Inflammatory macrophage treated with lipopolysaccharide for 4 hours (primary cell): ENCODE measurements around the gene TMEM9.

Experiments used
- DNase-seq: peaks from one replicate; pipeline ENCODE4 v3.0.0-alpha.2; 2020

Gene TMEM9

GRCh38 chr1:201144701-201145100 lies 9.6 kb downstream of the TMEM9 start:
- no peak for DNase-seq

- no peak for DNase-seq
Measured at GRCh38 chr1:201143726-201144635, 10.3 kb downstream of the TMEM9 start.

DNA sequence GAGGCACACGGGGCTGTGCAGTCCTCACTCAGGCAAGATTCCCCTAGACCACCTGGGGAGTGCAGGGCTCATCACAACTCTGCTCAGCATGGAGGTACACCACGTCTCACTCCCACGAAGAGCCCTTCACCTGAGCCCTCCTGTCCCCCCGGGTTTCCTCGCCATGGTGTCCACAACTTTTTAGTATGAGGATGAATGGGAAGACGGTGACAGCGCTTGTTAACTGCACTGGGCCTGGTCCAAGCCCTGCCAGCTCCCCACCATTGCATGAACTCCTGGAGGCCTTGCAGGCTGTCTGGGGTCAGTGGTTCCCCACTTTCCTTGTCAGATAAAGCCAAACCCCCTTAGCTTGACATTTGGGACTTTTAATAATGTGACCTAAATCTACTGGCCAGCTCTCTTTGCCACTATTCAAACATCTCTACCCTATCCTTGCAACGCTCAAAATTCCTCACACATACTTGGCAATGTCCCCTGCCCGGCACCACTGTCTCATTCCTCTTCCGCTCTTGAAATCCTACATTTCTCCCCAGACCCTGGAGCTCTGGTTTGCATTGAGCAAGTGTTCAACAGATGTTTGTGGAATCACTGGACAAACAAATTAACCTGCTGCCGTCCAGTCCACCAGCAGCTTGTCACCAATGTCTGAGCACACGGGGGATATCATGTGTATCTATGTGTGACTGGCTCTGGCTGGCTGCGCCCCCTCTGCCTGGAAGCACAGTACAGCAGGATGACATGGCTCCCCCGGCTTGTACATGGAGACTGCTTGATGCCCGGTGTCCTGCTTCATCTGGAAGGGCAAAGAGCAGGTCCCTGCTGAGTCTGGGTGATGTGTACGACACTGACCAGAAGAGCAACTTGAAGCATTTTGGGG lies 11.2 kb downstream of the TMEM9 start:
- DNase-seq: no peak

- DNase-seq: no peak
Measured at GRCh38 chr1:201142011-201142848, 12.0 kb downstream of the TMEM9 start.

DNA sequence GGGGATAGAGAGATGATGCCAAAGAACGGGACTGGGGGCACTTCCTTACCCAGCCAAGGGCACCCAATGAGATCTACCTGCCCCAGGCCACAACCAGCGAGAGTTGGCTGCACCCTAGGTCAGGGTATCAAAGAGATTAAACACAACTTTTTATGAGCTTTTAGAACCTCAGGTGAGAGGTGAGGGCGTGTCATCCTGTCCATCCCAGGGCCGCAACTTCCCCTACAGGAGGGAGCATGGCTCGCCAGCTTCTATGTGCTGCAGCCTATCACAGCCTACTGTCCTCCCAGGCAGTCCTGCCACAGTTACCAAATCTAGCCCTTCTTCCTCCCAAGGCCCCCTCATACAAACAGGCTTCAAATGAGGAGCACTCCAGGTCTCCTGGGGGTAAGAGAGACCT lies 12.9 kb downstream of the TMEM9 start:
- DNase-seq: no peak

DNA sequence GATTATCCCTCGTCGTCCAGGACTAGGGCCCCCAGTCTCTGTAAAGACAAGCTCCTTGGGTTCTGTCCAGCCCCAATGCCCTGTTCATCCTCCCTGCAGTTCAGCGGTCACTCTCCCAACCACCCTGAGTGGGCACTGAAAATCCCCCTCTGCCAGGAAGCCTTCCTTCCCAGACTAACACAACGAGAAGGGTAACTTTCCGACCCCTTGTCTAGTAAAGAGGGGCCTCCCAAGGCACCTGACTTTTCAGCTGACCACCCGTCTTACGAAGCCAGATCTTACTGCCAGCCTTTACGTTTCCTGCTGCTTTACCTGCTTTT lies 13.4 kb downstream of the TMEM9 start:
- no peak for DNase-seq

DNA sequence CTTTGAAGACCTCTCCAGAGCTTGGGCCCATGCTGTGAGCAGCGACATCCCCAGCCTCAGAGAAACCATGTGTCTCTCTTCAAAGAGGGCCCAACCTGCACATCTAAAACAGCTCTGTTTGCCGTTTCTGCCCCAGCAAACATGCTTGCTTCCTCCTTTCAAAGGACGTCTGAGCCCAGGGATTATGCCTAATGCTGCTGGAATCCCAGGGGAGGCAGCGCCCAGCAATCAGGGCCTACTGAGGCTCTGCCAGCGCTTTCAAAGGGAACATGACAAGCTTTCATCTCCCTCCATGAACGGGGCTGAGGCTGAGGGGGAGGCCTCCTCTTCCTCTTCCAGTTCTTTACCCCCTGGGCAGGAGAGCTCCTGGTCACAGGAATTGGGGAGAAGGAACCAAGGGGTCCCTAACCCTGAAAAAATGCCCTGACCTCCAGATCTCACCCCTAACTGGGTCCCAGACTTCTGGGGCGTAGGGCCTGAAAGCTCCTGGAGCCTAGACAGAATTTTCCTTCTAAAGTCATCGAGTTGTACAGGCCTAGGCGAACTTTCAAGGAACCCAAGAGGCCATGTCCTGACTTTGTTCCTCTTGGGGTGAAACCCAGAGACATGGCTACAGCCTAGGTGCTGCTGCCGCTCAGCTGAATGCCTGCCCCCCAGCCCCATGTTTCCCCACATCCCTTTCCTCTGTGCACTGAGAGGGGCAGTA lies 13.9 kb downstream of the TMEM9 start:
- DNase-seq: no peak

DNA sequence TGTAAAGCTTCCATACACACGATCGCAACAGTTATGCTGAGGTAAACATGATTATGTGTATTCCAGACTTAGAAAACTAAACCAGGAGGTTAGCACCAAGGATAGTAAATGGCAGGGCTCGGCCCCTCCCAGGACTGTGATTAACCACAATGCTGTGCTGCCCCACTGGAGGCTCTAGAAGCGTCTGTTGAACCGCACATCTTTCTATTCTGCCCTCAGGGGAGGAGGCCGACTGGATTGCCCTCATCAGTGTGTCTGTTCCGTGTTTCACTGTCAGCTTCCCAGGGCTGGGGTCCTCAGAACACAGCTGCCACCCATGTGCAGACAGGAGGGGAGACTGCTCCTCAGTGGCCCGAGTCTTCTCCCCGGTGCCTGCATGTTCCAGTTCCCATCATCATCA lies 14.5 kb downstream of the TMEM9 start:
- DNase-seq: no peak

- DNase-seq: no peak
Measured at GRCh38 chr1:201139306-201139705, 15.0 kb downstream of the TMEM9 start.

DNA sequence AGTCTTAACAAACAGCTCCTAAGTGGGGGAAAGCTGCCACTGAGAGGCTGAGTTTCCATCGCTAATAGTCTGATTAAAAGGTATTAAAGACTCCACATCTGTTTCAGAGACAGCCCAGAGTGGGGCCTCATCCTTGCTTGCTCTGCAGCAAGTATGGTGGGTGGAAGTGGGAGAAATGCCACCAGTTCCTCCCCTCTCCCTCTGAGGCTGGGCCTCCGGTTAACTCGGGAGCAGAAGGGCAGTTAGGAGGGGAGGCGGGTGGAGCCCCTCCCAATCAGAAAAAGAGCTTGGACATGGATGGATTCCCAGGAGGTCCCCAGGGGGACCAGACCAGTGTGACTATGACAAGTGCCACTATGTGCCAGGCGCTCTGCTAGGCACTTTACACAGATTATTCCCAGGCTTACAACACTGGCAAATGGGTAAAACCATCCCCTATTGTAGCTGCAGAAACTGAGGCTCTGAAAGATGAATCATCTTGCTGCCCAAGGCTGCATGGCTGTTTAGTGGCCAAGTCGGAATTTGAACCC lies 15.9 kb downstream of the TMEM9 start:
- no peak for DNase-seq

DNA sequence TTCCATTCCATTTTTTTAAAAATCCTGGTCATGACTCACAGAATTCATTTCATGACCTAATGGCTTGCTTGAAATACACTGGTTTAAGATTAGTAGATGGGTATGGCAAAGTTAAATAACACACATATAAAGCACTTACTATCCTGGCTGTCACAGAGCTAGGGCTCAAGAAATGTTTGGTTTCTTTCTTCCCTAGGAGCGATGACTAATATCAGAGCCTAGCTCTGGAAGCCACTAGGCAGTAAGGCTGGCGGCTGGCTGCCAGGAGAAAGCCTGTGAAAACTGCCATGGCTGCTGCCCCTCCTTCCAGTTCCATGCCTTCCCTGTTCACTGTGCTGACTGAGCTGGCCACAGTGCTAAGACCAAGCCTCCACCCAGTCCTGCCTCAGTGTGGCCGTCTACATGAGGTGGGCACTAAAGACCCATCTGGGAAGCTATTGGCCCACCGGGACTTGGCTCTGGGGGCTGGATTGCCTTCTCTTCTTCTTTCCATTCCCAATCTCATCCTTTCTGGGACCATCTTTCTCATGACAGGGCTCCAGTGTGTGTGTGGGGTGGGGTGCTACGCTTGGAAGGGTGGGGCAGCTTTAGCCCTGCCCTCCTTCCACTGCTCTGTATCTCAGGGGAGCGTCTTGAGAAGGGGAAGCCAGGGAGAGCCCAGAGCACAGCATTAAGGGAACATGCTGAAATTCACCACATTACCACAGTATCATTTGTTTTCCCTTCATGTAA lies 16.5 kb downstream of the TMEM9 start:
- DNase-seq: no peak

GRCh38 chr1:201137024-201137392 lies 17.3 kb downstream of the TMEM9 start:
- DNase-seq: no peak

DNA sequence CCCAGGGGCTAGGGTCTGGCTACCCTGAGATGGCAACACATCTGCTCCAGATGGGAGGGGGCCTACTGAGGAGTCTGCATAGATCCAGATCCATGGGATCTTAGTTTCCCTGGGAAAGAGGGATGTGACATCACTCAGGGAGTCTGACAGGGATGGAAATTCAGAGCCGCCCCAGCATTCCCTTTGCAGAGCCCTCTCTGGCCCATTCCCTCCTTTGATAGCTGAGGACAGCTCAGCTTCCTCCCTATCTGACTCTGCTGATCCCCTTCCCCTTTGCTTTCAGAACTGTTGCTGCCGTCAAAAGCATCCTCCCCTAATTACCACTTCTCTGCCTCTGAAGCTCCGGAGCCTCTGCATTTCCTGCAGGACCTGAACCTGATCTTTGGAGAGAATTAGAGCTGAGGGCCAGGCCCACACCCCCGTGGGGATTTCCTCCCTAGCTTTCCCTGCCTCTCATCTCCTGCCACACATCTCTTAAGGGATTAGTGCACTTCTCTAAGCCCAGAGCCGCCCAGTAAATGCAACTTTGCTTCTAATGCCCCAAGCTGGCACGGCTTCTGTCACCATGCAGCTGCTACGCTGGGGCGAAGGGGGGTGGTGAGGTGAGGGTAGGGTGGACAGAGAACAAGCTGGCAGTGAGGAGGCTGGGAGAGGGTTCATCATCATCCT lies 17.8 kb downstream of the TMEM9 start:
- DNase-seq: no peak

- no peak for DNase-seq
Measured at GRCh38 chr1:201134405-201134804, 19.9 kb downstream of the TMEM9 start.

GRCh38 chr1:201131398-201131797 lies 22.9 kb downstream of the TMEM9 start:
- DNase-seq: no peak

GRCh38 chr1:201128962-201129361 lies 25.3 kb downstream of the TMEM9 start:
- DNase-seq: no peak

GRCh38 chr1:201128476-201128875 lies 25.8 kb downstream of the TMEM9 start:
- no peak for DNase-seq

GRCh38 chr1:201127755-201128455 lies 26.4 kb downstream of the TMEM9 start:
- no peak for DNase-seq

GRCh38 chr1:201126832-201127754 lies 27.2 kb downstream of the TMEM9 start, which contains the start of gene ASCL5:
ASCL5 (minus strand) TSS chr1:201127184; CDS start chr1:201115372, 11,812 bp downstream.
- no peak for DNase-seq
